DMS 273 (cell line): ENCODE measurements around the gene RER1.

Source experiments
- DNase-seq: peaks from one replicate; lab custom pipeline; 2025; ENCODE audit not compliant: unreplicated experiment; lab: John Stamatoyannopoulos, UW

Gene RER1

DNA sequence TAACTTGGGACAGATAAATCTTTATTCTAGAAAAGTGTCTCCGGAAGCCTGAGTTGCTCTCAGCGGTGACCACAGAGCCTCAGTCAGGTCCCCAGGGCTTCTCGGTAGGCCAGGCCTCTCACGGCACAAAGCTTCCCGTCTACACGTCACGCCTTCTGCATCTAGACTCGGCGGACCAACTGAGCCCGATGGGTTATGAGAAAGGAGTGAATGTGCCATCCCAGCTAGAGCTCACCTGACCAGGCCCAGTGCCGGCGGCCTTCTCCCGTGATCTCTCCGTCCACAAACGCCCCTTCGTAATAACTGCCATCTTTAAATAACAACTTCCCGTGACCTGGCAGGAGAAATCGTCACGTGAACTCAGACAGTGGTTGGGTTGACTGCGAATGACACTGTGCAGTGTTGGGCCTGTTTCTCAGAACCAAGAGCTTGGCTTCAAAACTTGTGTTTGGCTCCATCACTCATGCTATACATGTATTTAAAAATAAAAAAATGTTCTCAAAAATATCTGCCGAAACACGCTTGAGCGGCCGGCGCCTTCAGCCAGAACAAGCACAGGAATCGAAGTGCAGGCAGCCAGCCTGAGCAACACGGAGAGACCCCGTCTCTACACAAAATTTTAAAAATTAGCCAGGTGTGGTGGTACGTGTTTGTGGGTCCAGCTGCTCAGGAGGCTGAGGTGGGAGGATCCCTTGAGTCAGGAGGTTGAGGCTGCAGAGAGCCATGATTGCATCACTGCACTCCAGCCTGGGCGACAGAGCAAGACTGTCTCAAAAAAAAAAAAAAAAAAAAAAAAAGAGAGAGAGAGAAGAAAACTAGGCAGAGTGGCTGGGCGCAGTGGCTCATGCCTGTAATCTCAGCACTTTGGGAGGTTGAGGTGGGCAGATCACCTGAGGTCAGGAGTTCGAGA lies 3.4 kb upstream of the RER1 start:
- no peak for DNase-seq

- DNase-seq: no peak
Measured at GRCh38 chr1:2389644-2390043, 2.0 kb upstream of the RER1 start.

GRCh38 chr1:2391931-2392509 lies 379 bp downstream of the RER1 start:
- DNase-seq: peak; percentile 48

- DNase-seq: no peak
Measured at GRCh38 chr1:2392686-2393085, 1.0 kb downstream of the RER1 start.

DNA sequence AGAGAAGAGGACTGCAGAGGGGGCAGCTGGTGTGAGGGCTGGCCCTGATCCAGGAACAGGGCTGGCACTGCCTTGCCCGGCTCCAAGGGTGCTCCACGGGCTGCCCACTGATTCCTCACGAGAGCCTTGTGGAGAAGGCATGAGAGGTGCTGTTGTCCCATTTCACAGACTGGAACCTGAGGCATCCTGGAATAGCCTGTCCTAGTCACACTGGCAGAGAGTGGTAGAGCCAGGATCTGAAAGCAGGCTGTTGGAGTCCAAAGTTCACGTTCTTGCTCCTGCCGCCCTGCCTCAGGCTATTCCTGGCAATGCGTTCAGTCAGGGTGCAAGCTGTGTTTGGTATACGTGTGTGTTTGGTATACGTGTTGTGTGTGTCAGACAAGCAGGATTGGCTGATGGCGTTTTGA lies 1.8 kb downstream of the RER1 start:
- no peak for DNase-seq

DNA sequence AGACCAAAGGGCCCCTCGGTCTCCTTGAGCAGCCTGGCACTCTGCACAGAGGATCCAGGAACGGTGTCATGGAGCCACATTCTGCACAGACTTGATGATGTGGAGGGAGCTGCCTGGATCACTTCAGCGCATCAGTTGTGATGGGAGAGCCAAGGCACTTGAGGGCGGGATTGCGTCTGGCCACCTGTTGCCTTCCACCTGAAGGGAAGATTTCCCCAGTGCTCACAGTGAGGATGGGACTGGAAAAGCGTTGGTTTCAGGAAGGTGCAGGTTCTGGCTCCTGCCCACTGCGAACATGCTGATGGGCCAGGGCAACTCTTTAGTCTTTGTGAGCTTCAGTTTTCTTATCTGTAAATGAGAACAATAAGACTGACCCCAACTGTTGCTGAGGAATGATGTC lies 2.6 kb downstream of the RER1 start:
- no peak for DNase-seq

DNA sequence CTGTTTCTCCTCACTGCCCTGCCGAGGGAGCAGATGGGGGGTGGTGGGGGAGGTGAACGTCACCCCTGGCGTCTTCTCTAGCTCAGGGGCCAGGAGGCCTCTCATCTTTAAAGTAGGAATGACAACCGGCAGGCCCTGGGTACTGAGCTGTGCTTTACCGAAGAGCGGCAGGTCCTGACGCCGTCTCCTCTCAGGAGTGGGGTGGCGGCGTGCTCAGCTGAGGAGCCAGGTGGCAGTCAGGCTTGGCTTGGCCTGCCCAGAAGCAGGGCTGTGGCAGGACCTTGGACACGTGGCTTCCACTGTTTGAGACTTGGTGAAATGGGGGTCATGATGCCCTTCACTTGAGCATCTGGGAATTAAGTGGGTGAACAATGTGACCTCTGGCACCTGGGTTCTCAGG lies 3.1 kb downstream of the RER1 start:
- DNase-seq: no peak

DNA sequence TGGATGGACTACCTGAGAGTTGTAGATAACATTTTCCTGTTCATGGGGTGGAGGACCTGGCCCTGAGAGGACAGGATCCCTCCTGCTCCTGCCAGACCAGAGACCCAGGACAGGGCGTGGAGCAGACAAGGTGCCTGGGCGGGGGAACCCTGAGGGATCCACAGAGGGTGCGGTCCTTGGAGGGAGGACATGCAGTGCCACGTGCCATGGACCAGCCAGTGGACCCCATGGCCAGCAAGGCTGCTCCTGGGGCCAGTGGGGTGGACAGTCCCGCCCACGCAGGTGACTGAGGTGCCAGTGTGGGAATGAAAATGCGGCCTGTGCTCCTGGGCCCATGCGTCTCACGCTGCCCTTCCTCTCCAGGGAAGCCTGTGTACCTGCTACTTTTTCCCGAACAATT lies 3.6 kb downstream of the RER1 start:
- no peak for DNase-seq

DNA sequence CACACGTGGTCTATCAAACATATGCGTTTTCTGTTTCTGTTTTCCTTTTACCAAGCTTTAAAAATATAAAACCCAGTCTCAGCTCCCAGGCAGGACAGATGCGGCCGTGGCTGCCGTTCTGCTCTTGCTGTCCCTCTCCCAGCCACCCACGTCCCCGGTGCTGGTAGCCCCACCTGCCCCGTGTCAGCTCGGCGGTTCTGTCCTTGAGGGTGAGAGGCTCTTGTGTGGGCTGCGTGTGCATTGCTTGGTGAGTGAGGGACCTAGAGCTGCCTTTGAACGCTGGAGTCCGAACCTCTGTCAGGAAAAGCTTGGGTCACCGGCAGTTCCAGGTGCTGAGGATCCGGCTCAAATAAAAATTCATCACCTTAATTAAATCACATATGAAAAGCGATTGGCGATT lies 4.4 kb downstream of the RER1 start:
- no peak for DNase-seq

DNA sequence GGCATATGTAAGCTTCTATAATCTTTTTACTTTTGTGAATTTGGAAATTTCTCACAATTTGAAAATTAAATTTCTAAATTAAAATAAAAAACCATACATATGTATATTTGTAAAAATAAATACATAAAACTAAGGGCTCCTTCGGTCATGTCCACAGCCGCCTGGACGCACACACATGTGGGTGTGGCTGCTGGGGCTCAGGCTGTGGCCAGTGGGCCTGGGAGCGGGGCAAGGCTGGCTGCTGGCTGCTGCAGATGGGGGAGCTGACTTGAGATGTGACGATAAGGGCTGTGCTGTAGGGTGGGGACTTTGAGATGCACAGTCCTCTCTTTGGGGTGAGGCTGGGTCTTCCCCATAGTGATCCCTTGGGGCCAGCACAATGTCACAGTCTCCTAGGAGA lies 4.8 kb downstream of the RER1 start:
- no peak for DNase-seq

GRCh38 chr1:2397007-2397679 lies 5.5 kb downstream of the RER1 start:
- no peak for DNase-seq

GRCh38 chr1:2398871-2399270 lies 7.2 kb downstream of the RER1 start:
- no peak for DNase-seq

- no peak for DNase-seq
Measured at GRCh38 chr1:2399890-2400575, 8.4 kb downstream of the RER1 start.

DNA sequence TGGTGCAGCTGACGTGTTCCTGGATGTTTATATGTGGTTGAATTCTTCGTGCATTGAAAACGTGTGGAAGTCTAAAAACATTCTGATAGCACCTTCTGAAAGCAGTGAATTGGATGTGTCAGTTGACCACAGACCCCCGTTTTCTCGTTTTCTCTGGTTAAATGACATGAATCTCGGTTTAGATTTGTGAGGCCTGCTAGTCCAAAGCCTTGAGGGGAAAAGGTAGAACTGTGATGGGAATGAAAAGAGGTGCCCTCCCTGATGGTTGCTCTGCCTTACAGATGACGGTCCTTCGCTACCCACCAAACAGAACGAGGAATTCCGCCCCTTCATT lies 8.9 kb downstream of the RER1 start:
- no peak for DNase-seq

- DNase-seq: no peak
Measured at GRCh38 chr1:2400950-2401649, 9.5 kb downstream of the RER1 start.

DNA sequence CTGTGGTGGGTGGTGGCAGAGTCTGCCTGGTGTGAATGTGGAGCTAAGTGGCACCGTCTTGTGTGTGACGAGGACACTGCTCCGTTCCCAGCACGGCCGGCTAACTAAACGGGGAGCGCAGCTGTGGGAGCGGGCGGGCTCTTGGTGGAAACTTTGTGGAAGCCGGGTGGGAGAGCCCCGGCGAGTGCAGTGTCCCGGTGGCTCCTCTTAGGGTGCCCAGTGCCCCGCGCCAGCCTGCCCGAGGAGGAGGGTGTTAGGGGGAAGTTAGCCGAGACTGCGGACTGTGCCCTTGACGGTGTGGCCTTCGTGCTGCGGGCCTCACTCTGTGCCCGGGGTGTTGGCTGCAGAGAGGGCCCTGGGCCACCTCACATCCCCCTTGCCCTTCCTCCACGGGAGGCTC lies 10.8 kb downstream of the RER1 start:
- DNase-seq: no peak

DNA sequence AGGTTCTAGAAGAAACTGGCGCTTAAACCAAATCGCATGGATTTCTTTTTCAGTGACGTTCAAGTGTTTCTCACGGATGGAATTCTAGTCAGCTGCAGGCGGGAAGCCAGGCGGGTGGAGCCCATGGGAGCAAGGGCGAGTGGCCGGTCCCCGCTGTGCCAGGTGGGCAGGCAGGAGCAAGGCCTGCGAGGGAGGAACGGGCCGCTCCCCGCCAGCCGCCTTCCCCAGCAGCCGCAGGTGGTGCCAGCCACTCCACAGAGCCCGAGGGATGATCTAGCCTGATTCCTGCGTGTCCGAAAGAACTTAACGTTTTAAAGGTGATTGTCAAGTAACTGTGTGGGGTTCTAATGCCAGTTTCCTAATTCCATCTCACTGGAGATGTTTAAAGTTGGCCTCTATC lies 11.6 kb downstream of the RER1 start:
- no peak for DNase-seq

GRCh38 chr1:2404142-2404889 lies 12.7 kb downstream of the RER1 start:
- DNase-seq: no peak

DNA sequence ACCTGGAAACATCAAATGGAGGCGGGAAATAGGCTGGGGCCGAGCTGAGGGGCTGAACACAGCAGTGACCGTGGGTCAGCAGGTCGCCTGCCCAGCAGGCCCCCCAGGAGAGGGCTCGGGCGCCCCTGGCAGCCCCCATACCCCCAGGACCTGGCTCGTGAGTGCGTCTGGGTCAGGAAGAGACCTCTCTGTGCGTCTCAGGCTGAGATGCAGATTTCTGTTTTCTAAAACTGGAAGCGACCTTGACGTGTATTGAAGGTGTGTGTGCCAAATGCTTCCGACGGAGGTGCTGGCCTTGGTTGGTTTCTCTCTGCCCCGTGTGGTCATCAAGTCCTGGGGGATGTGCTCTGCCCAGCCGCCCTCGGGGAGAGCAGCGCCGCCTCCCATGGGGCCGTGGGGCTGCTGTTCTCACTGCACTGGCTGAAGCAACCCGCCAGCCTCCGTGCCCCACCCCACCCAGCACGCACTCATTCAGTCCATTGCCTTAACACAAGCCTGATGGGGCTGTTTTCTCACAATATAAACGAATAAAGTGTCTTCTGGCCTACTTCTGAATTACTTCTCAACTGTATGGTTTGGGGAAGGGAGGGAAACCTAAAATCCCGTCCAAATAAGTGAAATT lies 13.4 kb downstream of the RER1 start:
- DNase-seq: no peak
